Subcutaneous abdominal adipose tissue (tissue), 5 donors: ENCODE data around the gene PCSK2.

Experiments
- H3K27ac ChIP-seq: one replicate; pipeline ENCODE4 v1.7.0; 2013; ENCODE audit warnings: low read depth, mild to moderate bottlenecking, inconsistent platforms, low read length, moderate library complexity
- H3K27me3 ChIP-seq, 5 donors: one replicate each; pipeline ENCODE4 v1.7.0; 2013; ENCODE audit warnings: low read length in 5 of 5, inconsistent platforms in 1 of 5; ENCODE audit not compliant: control insufficient read depth in 5 of 5, insufficient read depth in 4 of 5
- H3K36me3 ChIP-seq, 5 donors: one replicate each; pipeline ENCODE4 v1.7.0; 2013; ENCODE audit warnings: low read length in 5 of 5; ENCODE audit not compliant: control insufficient read depth in 5 of 5, insufficient read depth in 5 of 5
- H3K4me1 ChIP-seq, 5 donors: one replicate each; pipeline ENCODE4 v1.7.0; 2013; ENCODE audit warnings: low read length in 5 of 5, mild to moderate bottlenecking in 3 of 5, moderate library complexity in 1 of 5; ENCODE audit not compliant: control insufficient read depth in 5 of 5, insufficient read depth in 5 of 5
- H3K4me3 ChIP-seq, 5 donors: one replicate each; pipeline ENCODE4 v1.7.0; 2013; ENCODE audit warnings: low read length in 5 of 5, low read depth in 1 of 5
- H3K9ac ChIP-seq, 5 donors: one replicate each; pipeline ENCODE4 v1.7.0; 2013; ENCODE audit warnings: low read length in 5 of 5, mild to moderate bottlenecking in 4 of 5, moderate library complexity in 3 of 5
- H3K9me3 ChIP-seq, 5 donors: one replicate each; pipeline ENCODE4 v1.7.0; 2013; ENCODE audit warnings: low read length in 5 of 5; ENCODE audit not compliant: control insufficient read depth in 5 of 5
- donor health status: healthy.
- donor health status: healthy.
- donor health status: healthy.
- donor health status: healthy.
- donor health status: healthy.

The PCSK2 gene

DNA sequence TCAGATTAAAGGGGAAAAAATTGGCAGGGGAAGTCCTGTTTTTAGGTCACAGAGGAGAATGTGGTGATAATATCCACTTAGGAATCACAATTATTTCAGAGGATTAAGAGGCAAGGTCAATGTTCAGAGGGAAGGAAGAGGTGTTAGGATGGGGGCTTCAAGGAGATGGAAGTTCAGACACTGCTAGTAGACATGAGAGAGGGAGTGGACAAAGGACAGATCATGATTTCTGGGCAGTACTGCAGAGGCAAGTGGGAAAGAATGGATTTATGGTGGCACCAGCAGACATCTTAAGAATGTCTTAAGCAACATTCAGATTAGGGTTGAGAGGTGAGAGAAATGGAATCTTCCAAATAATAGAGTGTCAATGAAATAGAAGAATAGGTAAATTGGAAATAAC is 9.9 kb downstream of the PCSK2 start:
- Histone ChIP-seq H3K27ac (no peak overlapping the region), H3K27me3 (peaks cover 0 to 4% (median 0%) of the 10 kb centered on the region in 5 donors), H3K4me3 (no peak overlapping the region), H3K36me3 (no peaks in the 10 kb centered on the region), H3K4me1 (no peaks in the 10 kb centered on the region), H3K9ac (no peak overlapping the region), H3K9me3 (no peaks in the 10 kb centered on the region)

- Histone ChIP-seq H3K9ac (no peak overlapping the region), H3K27ac (no peak overlapping the region), H3K4me1 (no peaks in the 10 kb centered on the region), H3K27me3 (no peaks in the 10 kb centered on the region), H3K36me3 (no peaks in the 10 kb centered on the region), H3K9me3 (peaks cover 0 to 4% (median 3%) of the 10 kb centered on the region in 5 donors), H3K4me3 (no peak overlapping the region)
Measured at GRCh38 chr20:17248224-17248623, 21.4 kb downstream of the PCSK2 start.

- H3K4me1 ChIP-seq = no peaks in the 10 kb centered on the region
- H3K36me3 ChIP-seq = no peaks in the 10 kb centered on the region
- H3K4me3 ChIP-seq = no peak overlapping the region
- H3K27ac ChIP-seq = no peak overlapping the region
- H3K9ac ChIP-seq = no peak overlapping the region
- no peaks in the 10 kb centered on the region for H3K9me3 ChIP-seq
- H3K27me3 ChIP-seq = peaks cover 0 to 2% (median 0%) of the 10 kb centered on the region in 5 donors
Measured at GRCh38 chr20:17262786-17263185, 35.9 kb downstream of the PCSK2 start.

GRCh38 chr20:17273717-17274116 is 46.9 kb downstream of the PCSK2 start:
- Histone ChIP-seq H3K27me3 (peaks cover 0 to 3% (median 0%) of the 10 kb centered on the region in 5 donors), H3K4me3 (no peak overlapping the region), H3K36me3 (no peaks in the 10 kb centered on the region), H3K9ac (no peak overlapping the region), H3K27ac (no peak overlapping the region), H3K9me3 (peaks cover 0 to 5% (median 0%) of the 10 kb centered on the region in 5 donors), H3K4me1 (no peaks in the 10 kb centered on the region)

- peaks cover 0 to 5% (median 0%) of the 10 kb centered on the region in 5 donors for H3K9me3 ChIP-seq
- no peaks in the 10 kb centered on the region for H3K4me1 ChIP-seq
- no peaks in the 10 kb centered on the region for H3K36me3 ChIP-seq
- no peak overlapping the region for H3K4me3 ChIP-seq
- no peak overlapping the region for H3K9ac ChIP-seq
- H3K27ac ChIP-seq = no peak overlapping the region
- no peaks in the 10 kb centered on the region for H3K27me3 ChIP-seq
Measured at GRCh38 chr20:17276101-17276500, 49.3 kb downstream of the PCSK2 start.

DNA sequence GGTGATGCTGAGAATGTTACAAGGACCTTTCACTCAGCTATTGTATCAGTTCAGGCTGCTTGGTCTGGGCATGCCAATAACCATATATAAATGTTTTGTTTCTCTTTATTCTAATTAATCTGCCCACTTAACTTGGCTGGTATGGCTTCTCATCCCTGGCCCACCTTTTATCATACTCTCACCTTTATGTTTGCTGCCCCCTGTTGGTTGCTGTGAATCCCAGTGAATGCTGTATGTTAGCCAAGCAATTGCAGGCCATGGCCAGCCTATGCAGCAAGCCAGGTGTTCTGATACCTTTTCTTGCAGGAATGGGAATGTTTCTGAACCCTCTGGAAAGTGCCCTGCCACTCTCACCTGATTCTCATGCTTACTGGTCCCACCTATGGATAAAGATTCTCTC is 54.6 kb downstream of the PCSK2 start:
- H3K27me3 ChIP-seq = no peaks in the 10 kb centered on the region
- no peak overlapping the region for H3K9ac ChIP-seq
- no peaks in the 10 kb centered on the region for H3K36me3 ChIP-seq
- no peak overlapping the region for H3K27ac ChIP-seq
- H3K4me3 ChIP-seq = no peak overlapping the region
- H3K4me1 ChIP-seq = no peaks in the 10 kb centered on the region
- no peaks in the 10 kb centered on the region for H3K9me3 ChIP-seq

DNA sequence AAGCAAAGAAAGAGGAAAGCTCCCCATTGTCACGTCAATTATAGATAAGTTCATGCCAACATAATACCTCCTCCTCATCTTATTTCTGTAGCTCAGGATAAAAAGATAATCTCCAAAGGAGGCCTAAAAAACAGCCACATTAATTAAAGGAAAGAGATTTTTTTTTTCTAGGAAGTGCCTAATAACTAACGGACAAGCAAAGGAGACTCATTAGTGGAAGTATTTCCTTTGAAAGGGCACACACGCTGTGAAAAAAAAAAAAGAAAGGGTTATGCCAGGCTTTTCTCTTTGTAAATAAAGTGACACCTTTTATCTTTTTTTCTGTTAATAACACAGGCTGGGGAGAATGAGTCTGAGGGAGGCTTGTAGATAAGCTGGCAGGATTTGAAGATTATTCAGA is 55.7 kb downstream of the PCSK2 start:
- Histone ChIP-seq H3K9me3 (no peaks in the 10 kb centered on the region), H3K27me3 (no peaks in the 10 kb centered on the region), H3K36me3 (no peaks in the 10 kb centered on the region), H3K4me1 (no peaks in the 10 kb centered on the region), H3K4me3 (no peak overlapping the region), H3K27ac (no peak overlapping the region), H3K9ac (no peak overlapping the region)

DNA sequence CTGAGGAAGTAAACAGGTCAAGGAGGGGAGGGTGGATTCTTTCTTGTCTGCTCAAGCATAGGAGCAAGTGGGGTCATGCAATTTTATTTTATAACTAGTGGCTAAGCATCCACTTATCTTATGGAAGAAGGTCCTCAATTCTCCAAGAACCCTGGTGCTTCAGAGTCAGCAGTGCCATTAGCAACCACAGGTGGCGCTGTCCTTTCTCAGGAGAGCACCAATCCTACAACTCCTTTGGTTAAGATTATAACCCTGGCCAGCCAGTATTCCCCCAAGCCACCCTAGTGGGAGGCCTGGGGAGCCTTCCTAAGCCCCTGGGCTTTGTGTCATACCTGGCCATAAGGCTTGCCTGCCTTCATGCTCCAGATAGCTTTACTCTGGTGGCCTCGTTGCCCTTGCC is 60.7 kb downstream of the PCSK2 start:
- no peaks in the 10 kb centered on the region for H3K27me3 ChIP-seq
- H3K36me3 ChIP-seq = no peaks in the 10 kb centered on the region
- H3K27ac ChIP-seq = no peak overlapping the region
- no peaks in the 10 kb centered on the region for H3K4me1 ChIP-seq
- no peak overlapping the region for H3K9ac ChIP-seq
- H3K4me3 ChIP-seq = no peak overlapping the region
- no peaks in the 10 kb centered on the region for H3K9me3 ChIP-seq

DNA sequence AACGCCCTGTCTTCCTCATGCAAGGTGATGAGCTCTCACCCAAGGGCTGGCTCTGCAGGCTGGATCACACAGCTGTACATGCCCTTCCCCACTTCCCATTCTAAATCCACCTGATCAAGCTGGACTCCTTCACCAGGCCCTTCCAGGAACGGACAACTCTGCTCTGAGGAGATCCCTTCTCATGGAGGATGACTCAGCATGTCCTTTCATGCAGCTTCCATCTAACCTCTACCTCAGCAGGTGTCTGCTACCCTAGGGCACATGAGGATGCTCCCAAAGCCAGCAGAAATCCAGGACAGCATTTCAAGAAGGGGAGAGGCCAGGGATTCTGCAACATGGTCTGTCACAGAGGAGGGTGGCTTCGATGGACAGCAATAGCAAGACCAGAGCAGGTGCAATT is 61.2 kb downstream of the PCSK2 start:
- H3K27ac ChIP-seq = no peak overlapping the region
- H3K4me1 ChIP-seq = no peaks in the 10 kb centered on the region
- H3K9ac ChIP-seq = no peak overlapping the region
- H3K36me3 ChIP-seq = no peaks in the 10 kb centered on the region
- H3K9me3 ChIP-seq = no peaks in the 10 kb centered on the region
- H3K27me3 ChIP-seq = no peaks in the 10 kb centered on the region
- no peak overlapping the region for H3K4me3 ChIP-seq

DNA sequence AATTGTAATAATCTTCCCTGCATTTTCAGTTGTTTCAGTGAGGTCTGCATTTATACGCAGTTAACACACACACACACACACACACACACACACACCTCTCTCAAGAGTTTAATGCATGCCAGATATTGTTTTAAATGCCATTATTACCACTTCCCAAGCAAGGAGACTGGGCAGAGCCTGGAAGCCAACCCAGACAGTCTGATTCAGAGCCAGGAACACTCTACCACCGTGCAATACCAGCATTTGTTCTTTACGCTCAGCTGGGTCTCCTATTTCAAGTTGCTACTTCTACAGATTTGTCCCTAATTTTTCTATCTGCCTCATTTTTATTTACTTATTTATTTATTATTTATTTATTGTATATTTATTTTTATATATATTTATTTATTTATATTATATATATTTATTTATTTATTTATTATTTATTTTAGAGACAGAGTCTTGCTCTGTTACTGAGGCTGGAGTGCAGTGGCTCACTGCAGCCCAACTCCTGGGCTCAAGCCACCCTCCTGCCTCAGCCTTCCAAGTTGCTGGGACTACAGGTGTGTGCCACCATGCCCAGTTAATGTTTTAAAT is 68.4 kb downstream of the PCSK2 start:
- Histone ChIP-seq H3K4me3 (no peak overlapping the region), H3K27me3 (peaks cover 0 to 4% (median 0%) of the 10 kb centered on the region in 5 donors), H3K4me1 (no peaks in the 10 kb centered on the region), H3K9ac (no peak overlapping the region), H3K9me3 (no peaks in the 10 kb centered on the region), H3K36me3 (no peaks in the 10 kb centered on the region), H3K27ac (no peak overlapping the region)

DNA sequence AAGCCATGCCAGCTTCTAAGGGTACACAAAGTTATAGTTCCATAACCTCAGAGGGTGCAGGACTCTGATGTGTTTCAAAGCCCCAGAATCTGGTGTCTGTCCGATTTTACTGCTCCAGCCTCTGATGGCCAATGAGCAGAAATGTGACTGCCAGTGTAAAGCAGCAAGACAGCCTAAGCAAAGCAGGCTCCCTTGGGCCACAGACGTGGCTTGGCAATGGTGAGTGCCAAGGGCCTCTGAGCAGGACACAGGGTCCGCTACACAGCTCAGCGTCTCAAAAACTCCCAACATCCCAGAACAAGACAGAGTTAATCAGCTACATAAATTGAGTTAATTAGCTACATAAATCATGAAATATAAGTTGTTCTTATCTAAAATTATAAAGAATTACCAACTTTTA is 69.2 kb downstream of the PCSK2 start:
- no peak overlapping the region for H3K9ac ChIP-seq

More for the DNA sequence above, 69.2 kb downstream of the PCSK2 start:
- H3K9me3 ChIP-seq = no peaks in the 10 kb centered on the region
- H3K4me1 ChIP-seq = no peaks in the 10 kb centered on the region
- no peak overlapping the region for H3K4me3 ChIP-seq
- no peak overlapping the region for H3K27ac ChIP-seq
- H3K36me3 ChIP-seq = no peaks in the 10 kb centered on the region
- H3K27me3 ChIP-seq = peaks cover 0 to 4% (median 0%) of the 10 kb centered on the region in 5 donors
